Muscle layer of duodenum (tissue), 2 donors: ENCODE data around the gene MRGPRE.

Source experiments
- H3K27ac ChIP-seq: one replicate; pipeline ENCODE4 v1.7.0; 2013; ENCODE audit warnings: mild to moderate bottlenecking, low read length
- H3K27me3 ChIP-seq: one replicate; pipeline ENCODE4 v1.7.0; 2013; ENCODE audit warnings: low read depth, mild to moderate bottlenecking, control low read depth, low read length
- H3K36me3 ChIP-seq, 2 donors: one replicate each; pipeline ENCODE4 v1.7.0; 2013; ENCODE audit warnings: low read length in 2 of 2, control low read depth in 1 of 2, mild to moderate bottlenecking in 1 of 2; ENCODE audit not compliant: insufficient read depth in 2 of 2, control insufficient read depth in 1 of 2
- H3K4me1 ChIP-seq, 2 donors: one replicate each; pipeline ENCODE4 v1.7.0; 2013; ENCODE audit warnings: low read length in 2 of 2, mild to moderate bottlenecking in 2 of 2, control low read depth in 1 of 2, moderate library complexity in 1 of 2; ENCODE audit not compliant: insufficient read depth in 2 of 2, control insufficient read depth in 1 of 2
- H3K4me3 ChIP-seq, 2 donors: one replicate each; pipeline ENCODE4 v1.7.0; 2013; ENCODE audit warnings: low read length in 2 of 2, low read depth in 1 of 2, mild to moderate bottlenecking in 1 of 2
- H3K9me3 ChIP-seq, 2 donors: one replicate each; pipeline ENCODE4 v1.7.0; 2013; ENCODE audit warnings: low read length in 2 of 2, control low read depth in 1 of 2, mild to moderate bottlenecking in 1 of 2; ENCODE audit not compliant: control insufficient read depth in 1 of 2
- donor health status: healthy.

MRGPRE gene

GRCh38 chr11:3225159-3225758 is 7.0 kb downstream of the MRGPRE start:
- Histone ChIP-seq H3K27ac (no peak overlapping the region), H3K27me3 (peaks cover 10% of the 10 kb centered on the region), H3K4me1 (no peaks in the 10 kb centered on the region), H3K9me3 (no peaks in the 10 kb centered on the region), H3K36me3 (no peaks in the 10 kb centered on the region), H3K4me3 (no peak overlapping the region)

DNA sequence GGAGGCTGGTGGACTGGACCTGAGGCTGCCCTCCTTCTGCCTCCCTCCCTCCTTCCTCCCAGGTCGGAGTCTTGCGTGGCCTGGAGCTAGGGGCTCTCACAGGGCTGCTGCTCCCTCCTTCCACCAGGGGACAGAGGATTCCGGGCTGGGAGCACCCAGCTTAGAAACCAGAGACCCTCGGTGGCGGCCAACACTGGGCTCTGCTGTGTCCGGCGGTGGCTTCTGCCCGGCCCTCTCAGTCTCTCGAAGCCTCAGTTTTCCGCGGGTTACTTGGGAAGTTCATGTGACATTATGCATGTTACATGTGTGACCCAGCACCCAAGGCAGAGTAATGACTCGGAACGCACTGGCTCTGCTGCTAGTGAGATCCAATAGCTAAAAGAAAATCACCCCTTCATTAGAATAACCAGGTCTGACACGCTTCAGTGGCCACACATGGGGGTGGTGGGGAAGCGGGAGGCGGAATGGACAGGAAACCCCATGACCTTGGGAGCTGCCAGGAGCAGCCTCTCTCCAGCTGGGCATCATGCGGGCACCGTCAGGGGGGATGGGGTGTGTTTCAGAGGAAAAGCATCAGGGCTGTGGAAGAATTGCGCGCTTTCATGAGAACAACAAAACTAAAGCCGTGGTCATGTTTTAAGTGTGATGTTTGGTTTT is 7.7 kb downstream of the MRGPRE start:
- Histone ChIP-seq H3K36me3 (no peaks in the 10 kb centered on the region), H3K27me3 (peaks cover 11% of the 10 kb centered on the region), H3K4me1 (no peaks in the 10 kb centered on the region), H3K4me3 (no peak overlapping the region), H3K27ac (no peak overlapping the region), H3K9me3 (no peaks in the 10 kb centered on the region)

- no peaks in the 10 kb centered on the region for H3K36me3 ChIP-seq
- peaks cover 13% of the 10 kb centered on the region for H3K27me3 ChIP-seq
- H3K4me3 ChIP-seq: no peak overlapping the region
- no peaks in the 10 kb centered on the region for H3K4me1 ChIP-seq
- H3K9me3 ChIP-seq: no peaks in the 10 kb centered on the region
- H3K27ac ChIP-seq: no peak overlapping the region
These were observed 8.3 kb downstream of the MRGPRE start for GRCh38 chr11:3223932-3224381.

DNA sequence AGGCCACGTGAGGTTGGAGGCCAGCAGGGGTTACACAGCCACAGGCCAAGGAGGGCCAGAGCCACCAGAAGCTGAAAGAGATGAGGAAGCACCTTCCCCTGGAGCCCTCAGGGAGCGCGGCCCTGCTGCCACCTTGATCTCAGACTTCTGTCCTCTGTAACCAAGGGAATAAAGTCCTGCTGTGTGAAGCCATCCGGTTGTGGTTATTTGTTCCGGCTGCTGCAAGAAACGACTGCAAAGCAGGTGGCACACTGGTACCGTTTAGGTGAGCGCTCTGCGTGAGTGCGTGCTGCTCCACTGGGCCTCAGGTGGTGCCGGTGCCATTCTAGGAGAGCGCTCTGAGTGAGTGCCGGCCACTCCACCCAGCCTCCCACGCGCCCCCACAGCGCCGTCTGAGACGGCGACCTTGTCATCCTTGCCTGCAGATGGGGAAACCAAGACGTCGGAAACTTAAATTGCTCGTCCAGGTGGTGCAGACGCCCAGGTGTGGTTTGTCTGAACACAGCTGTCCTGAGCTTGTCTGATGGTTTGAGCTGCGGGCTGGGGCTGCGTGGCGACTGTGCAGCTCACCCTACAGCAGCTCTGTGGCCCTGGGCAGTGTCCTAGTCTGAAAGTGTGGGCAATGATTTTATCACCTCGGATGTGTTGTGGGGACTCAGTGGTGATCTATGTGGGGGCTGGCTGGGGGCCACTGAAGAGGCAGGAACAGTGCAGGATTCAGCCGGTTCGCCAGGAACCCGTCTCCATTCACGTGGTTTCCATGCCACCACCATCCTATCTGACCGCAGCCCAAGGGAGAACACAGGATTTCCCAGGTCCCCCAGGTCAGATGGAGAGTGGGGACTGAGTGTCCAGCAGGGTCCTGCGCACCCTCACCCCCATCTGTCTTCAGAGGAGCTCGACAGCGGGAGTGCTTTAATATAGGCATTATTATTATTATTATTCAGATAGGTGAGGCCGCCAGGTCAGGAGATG is 9.0 kb downstream of the MRGPRE start:
- Histone ChIP-seq H3K9me3 (no peaks in the 10 kb centered on the region), H3K27ac (no peak overlapping the region), H3K4me3 (no peak overlapping the region), H3K36me3 (no peaks in the 10 kb centered on the region), H3K4me1 (no peaks in the 10 kb centered on the region), H3K27me3 (peaks cover 13% of the 10 kb centered on the region)

DNA sequence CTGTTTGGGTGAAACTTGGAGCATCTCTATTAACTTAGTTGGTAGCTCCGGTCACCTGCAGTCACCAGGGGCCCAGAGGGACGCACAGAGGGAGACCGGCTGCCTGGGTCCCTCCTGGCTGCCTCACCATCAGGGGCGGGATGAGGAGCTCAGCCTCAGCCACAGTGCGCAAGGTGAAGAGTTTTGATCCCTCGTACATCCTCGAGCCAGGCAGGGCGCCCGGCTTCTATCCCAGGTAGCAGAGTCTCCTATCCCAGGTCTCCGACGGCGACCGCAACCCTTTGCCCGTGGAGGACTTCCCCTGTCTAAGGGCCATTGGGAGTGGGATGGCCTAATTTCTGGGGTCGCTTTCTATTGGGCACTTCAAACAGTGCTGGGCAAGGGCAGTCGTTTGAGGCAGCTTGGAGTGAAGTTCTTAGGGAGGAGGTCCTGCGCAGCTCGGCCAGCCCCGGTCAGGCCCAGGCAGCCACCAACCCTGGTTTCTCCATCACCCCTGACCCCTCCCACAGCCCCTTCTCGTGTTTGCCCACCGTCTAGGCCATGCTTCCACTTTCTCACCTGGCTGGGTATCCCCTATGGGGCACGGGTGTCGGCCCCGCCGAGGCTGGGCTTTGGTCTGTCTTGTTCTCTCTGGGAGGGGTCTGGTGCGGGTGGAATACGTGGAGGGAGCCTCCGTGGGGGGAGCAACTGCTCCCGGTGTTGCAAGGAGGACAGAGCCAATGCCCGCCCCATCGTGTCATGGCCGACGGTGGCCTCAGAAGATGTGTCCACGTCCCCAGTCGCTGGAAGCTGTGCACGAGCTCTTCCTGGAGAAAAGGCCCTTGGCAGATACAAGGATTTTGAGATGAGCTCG is 10.0 kb downstream of the MRGPRE start:
- no peaks in the 10 kb centered on the region for H3K9me3 ChIP-seq
- no peaks in the 10 kb centered on the region for H3K36me3 ChIP-seq
- H3K27ac ChIP-seq: no peak overlapping the region
- no peak overlapping the region for H3K4me3 ChIP-seq
- H3K27me3 ChIP-seq: peaks cover 13% of the 10 kb centered on the region
- H3K4me1 ChIP-seq: no peaks in the 10 kb centered on the region

GRCh38 chr11:3221408-3222002 is 10.7 kb downstream of the MRGPRE start:
- no peak overlapping the region for H3K4me3 ChIP-seq
- H3K27me3 ChIP-seq: peaks cover 13% of the 10 kb centered on the region
- no peaks in the 10 kb centered on the region for H3K36me3 ChIP-seq
- no peaks in the 10 kb centered on the region for H3K9me3 ChIP-seq
- peaks cover 0 to 4% of the 10 kb centered on the region in 2 donors for H3K4me1 ChIP-seq
- H3K27ac ChIP-seq: no peak overlapping the region

- Histone ChIP-seq H3K4me1 (peaks cover 0 to 4% of the 10 kb centered on the region in 2 donors), H3K4me3 (no peak overlapping the region), H3K27me3 (peaks cover 17% of the 10 kb centered on the region), H3K36me3 (no peaks in the 10 kb centered on the region), H3K27ac (no peak overlapping the region), H3K9me3 (no peaks in the 10 kb centered on the region)
These were observed 11.5 kb downstream of the MRGPRE start for GRCh38 chr11:3220521-3221407.

DNA sequence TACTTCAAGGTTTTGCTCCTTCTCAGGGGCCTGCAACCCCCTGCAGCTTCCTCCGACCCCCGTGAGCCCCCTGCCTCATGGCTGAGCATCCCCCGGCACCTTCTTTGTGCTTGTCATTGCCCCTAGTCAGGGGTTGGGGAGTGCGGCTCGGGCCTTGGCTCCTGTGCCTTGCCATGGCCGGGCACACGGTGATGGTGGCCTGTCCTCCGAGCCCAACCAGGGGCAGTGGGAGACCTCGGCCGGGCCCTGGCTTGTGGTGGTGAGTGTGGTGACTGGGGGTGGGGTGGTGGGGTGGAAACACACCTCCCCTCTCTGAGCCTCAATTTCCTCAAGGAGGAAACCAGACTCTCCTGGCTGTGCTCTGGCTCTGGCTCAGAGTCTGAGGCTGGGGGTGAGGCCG is 12.1 kb downstream of the MRGPRE start:
- no peaks in the 10 kb centered on the region for H3K36me3 ChIP-seq
- H3K9me3 ChIP-seq: no peaks in the 10 kb centered on the region
- no peak overlapping the region for H3K4me3 ChIP-seq
- peaks cover 17% of the 10 kb centered on the region for H3K27me3 ChIP-seq
- H3K27ac ChIP-seq: no peak overlapping the region
- H3K4me1 ChIP-seq: peaks cover 0 to 4% of the 10 kb centered on the region in 2 donors

DNA sequence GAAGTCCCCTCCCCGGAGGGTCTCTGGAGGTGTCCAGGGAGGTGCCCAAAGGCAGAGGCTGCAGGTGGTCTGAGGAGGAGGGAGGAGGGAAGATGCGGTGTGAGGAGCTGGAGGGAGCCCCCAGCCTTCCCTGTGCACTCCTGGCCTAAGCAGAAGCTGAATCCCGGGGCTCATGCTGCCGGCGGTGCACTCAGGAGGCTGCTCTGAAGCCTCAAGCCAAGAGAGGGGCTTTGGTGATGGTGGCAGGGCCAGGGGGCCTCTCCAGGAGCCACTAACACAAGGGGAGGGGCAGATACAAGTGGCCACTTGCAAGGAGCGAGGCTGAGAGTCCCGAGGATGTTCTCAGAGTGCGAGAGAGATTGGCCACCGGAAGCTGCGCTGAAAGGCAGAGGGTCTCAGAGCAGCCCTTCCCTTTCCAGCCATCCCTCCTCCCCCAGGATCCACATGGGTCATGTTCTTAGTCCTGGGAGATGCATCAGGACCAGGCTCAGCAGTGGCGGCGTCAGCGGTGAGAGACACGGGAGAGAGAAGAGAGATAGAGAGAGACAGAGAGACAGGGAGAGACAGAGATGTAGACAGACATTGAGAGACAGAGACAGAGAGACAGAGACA is 12.8 kb downstream of the MRGPRE start:
- Histone ChIP-seq H3K4me3 (no peak overlapping the region), H3K9me3 (no peaks in the 10 kb centered on the region), H3K36me3 (no peaks in the 10 kb centered on the region), H3K4me1 (peaks cover 0 to 4% of the 10 kb centered on the region in 2 donors), H3K27ac (no peak overlapping the region), H3K27me3 (peaks cover 17% of the 10 kb centered on the region)
